Endothelial cell of umbilical vein (primary cell): ENCODE data around the gene PYM1.

Experiments used
- POLR2A ChIP-seq: IDR thresholded peaks from 2 replicates; pipeline ENCODE4 v1.6.1; 2012; ENCODE audit warnings: low read depth, mild to moderate bottlenecking, control low read depth, low read length
- POLR2AphosphoS5 ChIP-seq: IDR thresholded peaks from 2 replicates; pipeline ENCODE4 v1.6.1; 2012; ENCODE audit warnings: low read depth, mild to moderate bottlenecking, control low read depth, low read length, moderate library complexity; ENCODE audit not compliant: insufficient read depth
- TF ChIP-seq, protein P1 (sequence below), 2 donors: IDR thresholded peaks; 1 replicate in 1 of 2; 2 replicates in 1 of 2; pipeline ENCODE4 v1.5.1; 2011; ENCODE audit warnings: low read length in 2 of 2, mild to moderate bottlenecking in 2 of 2, moderate library complexity in 2 of 2, control low read depth in 1 of 2, inconsistent platforms in 1 of 2, low read depth in 1 of 2; ENCODE audit not compliant: insufficient read depth in 1 of 2; ENCODE audit errors: extremely low read depth in 1 of 2

DNA sequence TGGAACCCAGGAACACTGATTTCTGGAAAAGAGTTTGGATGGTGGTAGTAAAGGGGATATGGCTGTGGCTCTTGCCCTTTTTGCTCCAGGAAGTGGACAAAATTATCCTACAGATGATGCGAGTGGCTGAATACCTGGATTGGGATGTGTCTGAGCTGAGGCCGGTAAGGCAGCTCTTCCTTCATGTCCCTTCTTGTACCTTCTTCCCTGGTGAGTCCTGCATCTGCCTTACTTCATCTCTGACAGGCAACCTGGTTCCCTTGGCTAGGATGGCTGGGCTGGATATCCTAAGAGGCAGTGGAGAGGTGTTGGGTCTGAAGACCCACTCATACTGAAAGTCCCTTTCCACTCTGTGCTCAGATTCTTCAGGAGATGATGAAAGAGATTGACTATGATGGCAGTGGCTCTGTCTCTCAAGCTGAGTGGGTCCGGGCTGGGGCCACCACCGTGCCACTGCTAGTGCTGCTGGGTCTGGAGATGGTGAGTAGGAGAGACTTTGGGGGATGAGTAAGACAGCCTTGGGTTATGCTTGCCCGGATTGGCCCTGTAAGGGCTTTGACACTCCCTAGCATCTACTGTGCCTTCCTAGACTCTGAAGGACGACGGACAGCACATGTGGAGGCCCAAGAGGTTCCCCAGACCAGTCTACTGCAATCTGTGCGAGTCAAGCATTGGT is 11.3 kb upstream of the PYM1 start:
- TF ChIP-seq POLR2A: no peak
- TF ChIP-seq, protein P1, sequence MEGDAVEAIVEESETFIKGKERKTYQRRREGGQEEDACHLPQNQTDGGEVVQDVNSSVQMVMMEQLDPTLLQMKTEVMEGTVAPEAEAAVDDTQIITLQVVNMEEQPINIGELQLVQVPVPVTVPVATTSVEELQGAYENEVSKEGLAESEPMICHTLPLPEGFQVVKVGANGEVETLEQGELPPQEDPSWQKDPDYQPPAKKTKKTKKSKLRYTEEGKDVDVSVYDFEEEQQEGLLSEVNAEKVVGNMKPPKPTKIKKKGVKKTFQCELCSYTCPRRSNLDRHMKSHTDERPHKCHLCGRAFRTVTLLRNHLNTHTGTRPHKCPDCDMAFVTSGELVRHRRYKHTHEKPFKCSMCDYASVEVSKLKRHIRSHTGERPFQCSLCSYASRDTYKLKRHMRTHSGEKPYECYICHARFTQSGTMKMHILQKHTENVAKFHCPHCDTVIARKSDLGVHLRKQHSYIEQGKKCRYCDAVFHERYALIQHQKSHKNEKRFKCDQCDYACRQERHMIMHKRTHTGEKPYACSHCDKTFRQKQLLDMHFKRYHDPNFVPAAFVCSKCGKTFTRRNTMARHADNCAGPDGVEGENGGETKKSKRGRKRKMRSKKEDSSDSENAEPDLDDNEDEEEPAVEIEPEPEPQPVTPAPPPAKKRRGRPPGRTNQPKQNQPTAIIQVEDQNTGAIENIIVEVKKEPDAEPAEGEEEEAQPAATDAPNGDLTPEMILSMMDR (IDR thresholded peaks at IDR 0.05; ENCODE audit: extremely low read depth in 1 of 2, insufficient read depth in 1 of 2, low read depth in 1 of 2, low read length in 2 of 2): no peak
- TF ChIP-seq POLR2AphosphoS5: no peak
